Measurements from ENCODE around the gene HIVEP3. TPM values are rescaled to one million over a fixed set of nuclear protein-coding genes. Genes with fewer than 3 reads are reported as not detected.

The HIVEP3 gene
- total and polyA plus RNA-seq, 3 donors from 2014 or later = 4.8 to 7.3 (median 7.2) TPM

GRCh38 chr1:41576206-41576605 is 342.5 kb downstream of the HIVEP3 start:
- TF ChIP-seq, protein P1, sequence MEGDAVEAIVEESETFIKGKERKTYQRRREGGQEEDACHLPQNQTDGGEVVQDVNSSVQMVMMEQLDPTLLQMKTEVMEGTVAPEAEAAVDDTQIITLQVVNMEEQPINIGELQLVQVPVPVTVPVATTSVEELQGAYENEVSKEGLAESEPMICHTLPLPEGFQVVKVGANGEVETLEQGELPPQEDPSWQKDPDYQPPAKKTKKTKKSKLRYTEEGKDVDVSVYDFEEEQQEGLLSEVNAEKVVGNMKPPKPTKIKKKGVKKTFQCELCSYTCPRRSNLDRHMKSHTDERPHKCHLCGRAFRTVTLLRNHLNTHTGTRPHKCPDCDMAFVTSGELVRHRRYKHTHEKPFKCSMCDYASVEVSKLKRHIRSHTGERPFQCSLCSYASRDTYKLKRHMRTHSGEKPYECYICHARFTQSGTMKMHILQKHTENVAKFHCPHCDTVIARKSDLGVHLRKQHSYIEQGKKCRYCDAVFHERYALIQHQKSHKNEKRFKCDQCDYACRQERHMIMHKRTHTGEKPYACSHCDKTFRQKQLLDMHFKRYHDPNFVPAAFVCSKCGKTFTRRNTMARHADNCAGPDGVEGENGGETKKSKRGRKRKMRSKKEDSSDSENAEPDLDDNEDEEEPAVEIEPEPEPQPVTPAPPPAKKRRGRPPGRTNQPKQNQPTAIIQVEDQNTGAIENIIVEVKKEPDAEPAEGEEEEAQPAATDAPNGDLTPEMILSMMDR (IDR thresholded peaks at IDR 0.05) = no peak
- no peak for TF ChIP-seq POLR2A (IDR thresholded peaks at IDR 0.05)
- H3K27ac ChIP-seq = no peak overlapping the region
- DNase-seq = no peak
- intact Hi-C loops (cut with DNase I; ENCODE audit: low total_unique reads) = loop anchor here (10.0 kb wide), 1 partner anchor 599 kb away; no protein-coding TSS in a partner anchor
- no peaks in the 10 kb centered on the region for H3K4me1 ChIP-seq
- no peak overlapping the region for H3K4me3 ChIP-seq
- H3K27me3 ChIP-seq = no peaks in the 10 kb centered on the region
- H3K9me3 ChIP-seq = no peaks in the 10 kb centered on the region
- WGBS, 2 donors = 65 to 74% methylated on average over 2 to 3 of the region's 3 CpGs
- H3K36me3 ChIP-seq (ENCODE audit: low read depth, missing control alignments) = no peaks in the 10 kb centered on the region

DNA sequence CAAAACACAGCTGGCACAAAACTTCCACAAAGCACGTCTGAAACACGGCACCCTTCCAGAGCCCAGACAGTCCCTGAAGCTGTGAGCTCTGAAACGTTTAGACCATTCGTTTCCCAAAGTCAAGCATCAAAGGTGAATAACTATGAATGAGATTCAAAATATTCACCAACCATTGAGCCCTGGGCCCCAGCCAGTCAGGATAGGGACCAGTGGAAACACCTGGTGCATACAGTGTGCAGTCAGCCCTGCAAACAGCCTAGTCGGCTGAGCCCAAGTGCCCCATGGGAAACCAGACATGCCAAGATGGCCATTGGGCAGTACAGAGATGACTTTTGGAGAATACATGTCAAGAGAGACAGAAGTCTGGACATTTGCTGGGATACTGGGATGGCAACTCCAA is 343.9 kb downstream of the HIVEP3 start:
- 74 to 78% methylated on average over 5 of the region's 5 CpGs for WGBS, 2 donors
- H3K9me3 ChIP-seq = no peaks in the 10 kb centered on the region
- no peaks in the 10 kb centered on the region for H3K27me3 ChIP-seq
- H3K27ac ChIP-seq = no peak overlapping the region
- DNase-seq = no peak
- intact Hi-C loops (cut with DNase I; ENCODE audit: low total_unique reads) = loop anchor here (10.0 kb wide), 1 partner anchor 600 kb away; no protein-coding TSS in a partner anchor
- no peak overlapping the region for H3K4me3 ChIP-seq
- no peaks in the 10 kb centered on the region for H3K4me1 ChIP-seq
- TF ChIP-seq POLR2A (IDR thresholded peaks at IDR 0.05) = no peak
- TF ChIP-seq, protein P1 (IDR thresholded peaks at IDR 0.05) = no peak
- H3K36me3 ChIP-seq (ENCODE audit: low read depth, missing control alignments) = no peaks in the 10 kb centered on the region

- H3K9me3 ChIP-seq = no peaks in the 10 kb centered on the region
- H3K36me3 ChIP-seq (ENCODE audit: low read depth, missing control alignments) = no peaks in the 10 kb centered on the region
- no peak overlapping the region for H3K27ac ChIP-seq
- intact Hi-C loops (cut with DNase I; ENCODE audit: low total_unique reads) = loop anchor here (10.0 kb wide), 1 partner anchor 601 kb away; no protein-coding TSS in a partner anchor
- no peak for TF ChIP-seq POLR2A (IDR thresholded peaks at IDR 0.05)
- TF ChIP-seq, protein P1 (IDR thresholded peaks at IDR 0.05) = peak; percentile 48 to 81 (median 78)
- H3K27me3 ChIP-seq = no peaks in the 10 kb centered on the region
- WGBS, 2 donors = 48 to 51% methylated on average over 17 to 18 of the region's 18 CpGs
- no peak overlapping the region for H3K4me3 ChIP-seq
- peak; percentile 90 for DNase-seq
- no peaks in the 10 kb centered on the region for H3K4me1 ChIP-seq
These were observed 344.7 kb downstream of the HIVEP3 start for GRCh38 chr1:41573785-41574713.

DNA sequence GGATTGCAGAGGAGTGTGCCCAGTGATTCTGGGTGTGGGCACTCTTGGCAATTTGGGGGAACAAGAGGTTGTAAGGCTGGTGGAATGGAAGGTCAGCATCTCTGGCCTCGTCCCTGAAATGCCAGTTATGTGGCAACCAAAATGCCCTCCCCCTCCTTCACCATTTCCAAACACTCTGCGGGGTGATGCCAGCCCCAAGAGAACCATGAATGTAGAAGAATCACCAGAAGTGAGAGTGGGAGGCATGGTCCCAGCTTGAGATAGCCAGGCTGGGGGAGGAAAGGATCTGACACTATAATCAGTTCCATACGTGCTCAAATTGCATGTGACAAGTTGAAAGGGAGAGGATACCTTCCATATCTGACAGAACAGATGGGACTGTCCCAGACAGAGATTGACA is 345.5 kb downstream of the HIVEP3 start:
- Histone ChIP-seq H3K27me3 (no peaks in the 10 kb centered on the region), H3K4me1 (no peaks in the 10 kb centered on the region), H3K9me3 (no peaks in the 10 kb centered on the region), H3K27ac (no peak overlapping the region), H3K4me3 (no peak overlapping the region), H3K36me3 (ENCODE audit: low read depth, missing control alignments) (no peaks in the 10 kb centered on the region)
- WGBS, 2 donors = 79 to 88% methylated on average over 3 of the region's 3 CpGs
- TF ChIP-seq, protein P1 (IDR thresholded peaks at IDR 0.05) = no peak
- TF ChIP-seq POLR2A (IDR thresholded peaks at IDR 0.05) = no peak
- intact Hi-C loops (cut with DNase I; ENCODE audit: low total_unique reads) = loop anchor here (10.0 kb wide), 1 partner anchor 602 kb away; no protein-coding TSS in a partner anchor
- no peak for DNase-seq
